Activated naive CD8-positive, alpha-beta T cell treated with anti-CD3 and anti-CD28 coated beads for 36 hours (primary cell): Measurements from ENCODE around the gene SFXN1. TPM values are rescaled to one million over a fixed set of nuclear protein-coding genes. Genes with fewer than 3 reads are reported as not detected.
A peak's percentile ranks its signal among the peaks of the same experiment; 100 is the strongest.

ENCODE experiments used
- DNase-seq: peaks from one replicate; pipeline ENCODE4 v3.0.0; 2021
- H3K27ac Mint-ChIP-seq: one replicate; pipeline ENCODE4 v1.8.0; 2022; ENCODE audit warnings: mild to moderate bottlenecking, moderate library complexity, mixed read lengths
- H3K27me3 Mint-ChIP-seq: one replicate; pipeline ENCODE4 v1.8.0; 2022; ENCODE audit warnings: mild to moderate bottlenecking, mixed read lengths
- H3K36me3 Mint-ChIP-seq: one replicate; pipeline ENCODE4 v1.8.0; 2021; ENCODE audit warnings: mild to moderate bottlenecking, mixed read lengths
- H3K4me1 Mint-ChIP-seq: one replicate; pipeline ENCODE4 v1.8.0; 2021; ENCODE audit warnings: mixed read lengths
- H3K4me3 Mint-ChIP-seq: one replicate; pipeline ENCODE4 v1.8.0; 2022; ENCODE audit warnings: mild to moderate bottlenecking, moderate library complexity, mixed read lengths
- H3K9me3 Mint-ChIP-seq: one replicate; pipeline ENCODE4 v1.8.0; 2022; ENCODE audit warnings: mixed read lengths
- total RNA-seq, 2 experiments: library from RNA; stranded (reverse); gene quantifications; one replicate each; pipeline ENCODE4 v1.2.3, GENCODE V29; 2021

The SFXN1 gene
- total RNA-seq, 2 experiments from 2014 or later, result 506 to 523 TPM

- Mint-ChIP-seq H3K27me3 (peaks cover 9% of the 10 kb centered on the region), H3K4me3 (no peak overlapping the region), H3K9me3 (no peaks in the 10 kb centered on the region), H3K36me3 (no peaks in the 10 kb centered on the region), H3K27ac (no peak overlapping the region), H3K4me1 (peaks cover 22% of the 10 kb centered on the region)
- no peak for DNase-seq
These were observed 18.2 kb upstream of the SFXN1 start for GRCh38 chr5:175460126-175460525.

GRCh38 chr5:175460552-175460951, 17.8 kb upstream of the SFXN1 start:
- H3K36me3 Mint-ChIP-seq, result no peaks in the 10 kb centered on the region
- H3K9me3 Mint-ChIP-seq, result no peaks in the 10 kb centered on the region
- DNase-seq, result no peak
- peaks cover 5% of the 10 kb centered on the region for H3K27me3 Mint-ChIP-seq
- peaks cover 24% of the 10 kb centered on the region for H3K4me1 Mint-ChIP-seq
- no peak overlapping the region for H3K27ac Mint-ChIP-seq
- no peak overlapping the region for H3K4me3 Mint-ChIP-seq

- H3K9me3 Mint-ChIP-seq, result no peaks in the 10 kb centered on the region
- no peak for DNase-seq
- no peaks in the 10 kb centered on the region for H3K36me3 Mint-ChIP-seq
- no peak overlapping the region for H3K4me3 Mint-ChIP-seq
- H3K4me1 Mint-ChIP-seq, result peaks cover 31% of the 10 kb centered on the region
- H3K27me3 Mint-ChIP-seq, result no peaks in the 10 kb centered on the region
- no peak overlapping the region for H3K27ac Mint-ChIP-seq
These were observed 17.0 kb upstream of the SFXN1 start for GRCh38 chr5:175461370-175461769.

GRCh38 chr5:175463641-175464040, 14.7 kb upstream of the SFXN1 start:
- Mint-ChIP-seq H3K36me3 (no peaks in the 10 kb centered on the region), H3K9me3 (peaks cover under 1% of the 10 kb centered on the region), H3K27me3 (no peaks in the 10 kb centered on the region), H3K4me1 (peaks cover 25% of the 10 kb centered on the region), H3K4me3 (no peak overlapping the region), H3K27ac (no peak overlapping the region)
- DNase-seq, result no peak

GRCh38 chr5:175464074-175464941, 14.1 kb upstream of the SFXN1 start:
- H3K4me3 Mint-ChIP-seq, result no peak overlapping the region
- H3K27me3 Mint-ChIP-seq, result no peaks in the 10 kb centered on the region
- H3K27ac Mint-ChIP-seq, result no peak overlapping the region
- H3K9me3 Mint-ChIP-seq, result peaks cover 2% of the 10 kb centered on the region
- no peaks in the 10 kb centered on the region for H3K36me3 Mint-ChIP-seq
- H3K4me1 Mint-ChIP-seq, result peaks cover 23% of the 10 kb centered on the region
- peak; percentile 69 for DNase-seq

- Mint-ChIP-seq H3K9me3 (peaks cover 2% of the 10 kb centered on the region), H3K4me3 (no peak overlapping the region), H3K27me3 (no peaks in the 10 kb centered on the region), H3K27ac (no peak overlapping the region), H3K4me1 (peaks cover 23% of the 10 kb centered on the region), H3K36me3 (no peaks in the 10 kb centered on the region)
- DNase-seq, result no peak
These were observed 13.5 kb upstream of the SFXN1 start for GRCh38 chr5:175464942-175465233.

GRCh38 chr5:175465282-175465681, 13.1 kb upstream of the SFXN1 start:
- no peak overlapping the region for H3K27ac Mint-ChIP-seq
- H3K9me3 Mint-ChIP-seq, result peaks cover 2% of the 10 kb centered on the region
- H3K4me1 Mint-ChIP-seq, result peaks cover 20% of the 10 kb centered on the region
- no peak for DNase-seq
- H3K36me3 Mint-ChIP-seq, result no peaks in the 10 kb centered on the region
- H3K4me3 Mint-ChIP-seq, result no peak overlapping the region
- H3K27me3 Mint-ChIP-seq, result no peaks in the 10 kb centered on the region

- Mint-ChIP-seq H3K27ac (no peak overlapping the region), H3K4me1 (peaks cover 25% of the 10 kb centered on the region), H3K36me3 (no peaks in the 10 kb centered on the region), H3K27me3 (no peaks in the 10 kb centered on the region), H3K4me3 (no peak overlapping the region), H3K9me3 (peaks cover 2% of the 10 kb centered on the region)
- DNase-seq, result no peak
These were observed 11.6 kb upstream of the SFXN1 start for GRCh38 chr5:175466700-175467318.

- H3K36me3 Mint-ChIP-seq, result no peaks in the 10 kb centered on the region
- H3K27ac Mint-ChIP-seq, result no peak overlapping the region
- peaks cover 27% of the 10 kb centered on the region for H3K4me1 Mint-ChIP-seq
- no peak overlapping the region for H3K4me3 Mint-ChIP-seq
- peaks cover 2% of the 10 kb centered on the region for H3K9me3 Mint-ChIP-seq
- no peaks in the 10 kb centered on the region for H3K27me3 Mint-ChIP-seq
- no peak for DNase-seq
These were observed 10.2 kb upstream of the SFXN1 start for GRCh38 chr5:175467983-175468690.

- Mint-ChIP-seq H3K4me3 (no peak overlapping the region), H3K9me3 (peaks cover 2% of the 10 kb centered on the region), H3K4me1 (peaks cover 24% of the 10 kb centered on the region), H3K27me3 (no peaks in the 10 kb centered on the region), H3K27ac (no peak overlapping the region), H3K36me3 (no peaks in the 10 kb centered on the region)
- DNase-seq, result no peak
These were observed 9.5 kb upstream of the SFXN1 start for GRCh38 chr5:175468892-175469291.

- Mint-ChIP-seq H3K27ac (no peak overlapping the region), H3K27me3 (no peaks in the 10 kb centered on the region), H3K4me3 (no peak overlapping the region), H3K9me3 (peaks cover 2% of the 10 kb centered on the region), H3K36me3 (no peaks in the 10 kb centered on the region), H3K4me1 (peaks cover 19% of the 10 kb centered on the region)
- no peak for DNase-seq
These were observed 8.4 kb upstream of the SFXN1 start for GRCh38 chr5:175469916-175470315.

GRCh38 chr5:175470781-175471180, 7.6 kb upstream of the SFXN1 start:
- no peak for DNase-seq
- Mint-ChIP-seq H3K4me3 (no peak overlapping the region), H3K9me3 (peaks cover 2% of the 10 kb centered on the region), H3K27me3 (no peaks in the 10 kb centered on the region), H3K36me3 (no peaks in the 10 kb centered on the region), H3K27ac (no peak overlapping the region), H3K4me1 (peaks cover 17% of the 10 kb centered on the region)

- Mint-ChIP-seq H3K4me1 (peaks cover 17% of the 10 kb centered on the region), H3K4me3 (no peak overlapping the region), H3K27me3 (no peaks in the 10 kb centered on the region), H3K27ac (no peak overlapping the region), H3K36me3 (no peaks in the 10 kb centered on the region), H3K9me3 (peaks cover 2% of the 10 kb centered on the region)
- DNase-seq, result no peak
These were observed 7.2 kb upstream of the SFXN1 start for GRCh38 chr5:175471196-175471595.

- Mint-ChIP-seq H3K36me3 (no peaks in the 10 kb centered on the region), H3K4me3 (no peak overlapping the region), H3K9me3 (peaks cover 2% of the 10 kb centered on the region), H3K27me3 (no peaks in the 10 kb centered on the region), H3K27ac (no peak overlapping the region), H3K4me1 (peaks cover 20% of the 10 kb centered on the region)
- peak; percentile 60 for DNase-seq
These were observed 6.7 kb upstream of the SFXN1 start for GRCh38 chr5:175471628-175472027.

- no peak for DNase-seq
- H3K27me3 Mint-ChIP-seq, result no peaks in the 10 kb centered on the region
- H3K36me3 Mint-ChIP-seq, result no peaks in the 10 kb centered on the region
- H3K4me1 Mint-ChIP-seq, result peaks cover 23% of the 10 kb centered on the region
- peak overlapping the region; percentile 25 for H3K27ac Mint-ChIP-seq
- peaks cover 2% of the 10 kb centered on the region for H3K9me3 Mint-ChIP-seq
- no peak overlapping the region for H3K4me3 Mint-ChIP-seq
These were observed 6.0 kb upstream of the SFXN1 start for GRCh38 chr5:175472378-175472777.
